Endothelial cell (in vitro differentiated cells): ENCODE results near the gene MYCN. TPM values are rescaled to one million over a fixed set of nuclear protein-coding genes. Genes with fewer than 3 reads are reported as not detected.
"Not testable (repeated sequence)": the region's sequence is repeated elsewhere in the genome, so short reads cannot be mapped to it uniquely, and the experiment has no call there.

Experiments
- DNase-seq: peaks from one replicate; pipeline ENCODE4 v3.0.0; 2021; ENCODE audit warnings: low spot score
- H3K27ac Mint-ChIP-seq: one replicate; pipeline ENCODE4 v1.8.0; 2021; ENCODE audit warnings: mixed read lengths, inconsistent platforms; ENCODE audit not compliant: unreplicated experiment
- H3K27me3 Mint-ChIP-seq: one replicate; pipeline ENCODE4 v1.8.0; 2021; ENCODE audit warnings: mild to moderate bottlenecking, moderate library complexity, mixed read lengths, inconsistent platforms; ENCODE audit not compliant: unreplicated experiment
- H3K36me3 Mint-ChIP-seq: one replicate; pipeline ENCODE4 v1.8.0; 2021; ENCODE audit warnings: mild to moderate bottlenecking, low read depth, mixed read lengths, inconsistent platforms; ENCODE audit not compliant: unreplicated experiment
- H3K4me1 Mint-ChIP-seq: one replicate; pipeline ENCODE4 v1.8.0; 2021; ENCODE audit warnings: mild to moderate bottlenecking, mixed read lengths, inconsistent platforms; ENCODE audit not compliant: unreplicated experiment
- H3K4me3 Mint-ChIP-seq: one replicate; pipeline ENCODE4 v1.8.0; 2021; ENCODE audit warnings: mild to moderate bottlenecking, mixed read lengths, inconsistent platforms; ENCODE audit not compliant: unreplicated experiment
- H3K9me3 Mint-ChIP-seq: one replicate; pipeline ENCODE4 v1.8.0; 2021; ENCODE audit warnings: mixed read lengths, inconsistent platforms; ENCODE audit not compliant: unreplicated experiment
- total RNA-seq: library from RNA; stranded (reverse); fragmentation: NEBNext Ultra II Directional; extraction: Animal tissue kit (Norgen Biotek cat#: 25700); gene quantifications from one replicate; pipeline ENCODE4 v1.2.1, GENCODE V29; 2021; ENCODE audit not compliant: unreplicated experiment
- TF ChIP-seq, protein P1 (sequence below): fragments of 200-600 bp; sonication (generic); IDR thresholded peaks from one replicate; pipeline ENCODE4 v1.5.0; 2021; ENCODE audit warnings: antibody characterized with exemption; ENCODE audit not compliant: unreplicated experiment

Gene MYCN
- total RNA-seq, 1 donor from 2014 or later = 8.5 TPM

DNA sequence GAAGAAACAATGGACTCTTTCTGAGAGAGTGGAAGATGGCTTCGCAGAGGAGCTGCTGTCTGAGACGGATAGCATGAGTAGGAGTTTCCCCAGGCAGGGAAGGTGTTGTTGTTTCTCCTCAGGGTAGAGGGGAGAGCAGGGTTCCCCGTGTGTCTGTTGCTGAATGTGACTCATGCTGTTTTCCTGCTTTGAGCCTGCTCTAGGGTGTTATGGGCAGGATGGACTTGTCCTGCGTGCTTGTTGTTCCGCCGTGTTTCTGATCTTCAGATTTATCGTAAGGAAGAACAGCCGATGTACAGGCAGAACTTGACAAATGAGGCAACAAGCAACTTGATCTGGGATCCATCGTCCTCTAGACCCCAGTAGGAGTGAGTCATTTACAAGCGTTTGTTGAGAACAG, 19.7 kb upstream of the MYCN start:
- TF ChIP-seq, protein P1, sequence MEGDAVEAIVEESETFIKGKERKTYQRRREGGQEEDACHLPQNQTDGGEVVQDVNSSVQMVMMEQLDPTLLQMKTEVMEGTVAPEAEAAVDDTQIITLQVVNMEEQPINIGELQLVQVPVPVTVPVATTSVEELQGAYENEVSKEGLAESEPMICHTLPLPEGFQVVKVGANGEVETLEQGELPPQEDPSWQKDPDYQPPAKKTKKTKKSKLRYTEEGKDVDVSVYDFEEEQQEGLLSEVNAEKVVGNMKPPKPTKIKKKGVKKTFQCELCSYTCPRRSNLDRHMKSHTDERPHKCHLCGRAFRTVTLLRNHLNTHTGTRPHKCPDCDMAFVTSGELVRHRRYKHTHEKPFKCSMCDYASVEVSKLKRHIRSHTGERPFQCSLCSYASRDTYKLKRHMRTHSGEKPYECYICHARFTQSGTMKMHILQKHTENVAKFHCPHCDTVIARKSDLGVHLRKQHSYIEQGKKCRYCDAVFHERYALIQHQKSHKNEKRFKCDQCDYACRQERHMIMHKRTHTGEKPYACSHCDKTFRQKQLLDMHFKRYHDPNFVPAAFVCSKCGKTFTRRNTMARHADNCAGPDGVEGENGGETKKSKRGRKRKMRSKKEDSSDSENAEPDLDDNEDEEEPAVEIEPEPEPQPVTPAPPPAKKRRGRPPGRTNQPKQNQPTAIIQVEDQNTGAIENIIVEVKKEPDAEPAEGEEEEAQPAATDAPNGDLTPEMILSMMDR = no peak

DNA sequence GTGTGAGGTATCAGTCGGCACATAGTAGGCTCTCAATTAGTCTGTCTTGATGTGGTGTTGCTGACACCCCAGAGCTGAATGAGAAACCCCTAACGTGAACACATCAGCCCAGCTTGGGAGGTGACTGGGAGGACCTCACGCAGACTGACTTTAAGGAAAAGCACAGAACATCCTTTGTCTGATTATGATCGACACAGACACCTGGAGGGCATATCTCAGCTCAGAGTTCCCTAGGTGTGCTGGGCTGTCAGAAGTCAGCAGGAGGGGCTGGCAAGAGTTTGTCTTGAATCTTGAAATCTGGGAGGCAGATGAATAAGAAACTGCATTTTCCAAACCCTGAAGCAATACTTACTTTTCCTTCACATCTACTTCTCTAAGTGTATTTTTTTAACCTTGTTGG, 16.8 kb upstream of the MYCN start:
- Mint-ChIP-seq H3K4me3 (no peak overlapping the region), H3K36me3 (no peaks in the 10 kb centered on the region), H3K27me3 (no peaks in the 10 kb centered on the region), H3K4me1 (no peaks in the 10 kb centered on the region), H3K9me3 (no peaks in the 10 kb centered on the region), H3K27ac (no peak overlapping the region)
- TF ChIP-seq, protein P1 = no peak
- DNase-seq = no peak

More for the DNA sequence above, 19.7 kb upstream of the MYCN start:
- Mint-ChIP-seq H3K4me1 (no peaks in the 10 kb centered on the region), H3K4me3 (no peak overlapping the region), H3K36me3 (no peaks in the 10 kb centered on the region), H3K27me3 (no peaks in the 10 kb centered on the region), H3K9me3 (no peaks in the 10 kb centered on the region), H3K27ac (no peak overlapping the region)
- no peak for DNase-seq

DNA sequence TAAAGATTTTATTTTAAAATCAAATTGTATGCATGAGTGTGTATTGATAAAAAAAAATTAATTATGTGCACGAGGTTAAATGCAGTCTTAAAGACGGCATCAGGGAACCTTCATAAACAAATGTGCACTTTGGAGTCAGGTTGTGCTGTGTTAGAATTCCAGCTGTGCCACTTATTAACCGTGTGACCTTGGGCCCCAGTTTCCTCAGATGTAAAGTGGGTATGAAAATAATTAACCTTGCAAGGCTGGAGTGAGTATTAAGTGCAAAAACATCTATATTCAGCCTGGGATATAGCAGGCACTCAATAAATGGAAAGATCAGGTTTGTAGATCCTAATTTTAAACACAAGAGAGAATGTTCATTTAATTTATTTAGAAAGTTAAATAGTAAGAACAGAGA, 14.5 kb upstream of the MYCN start:
- Mint-ChIP-seq H3K27ac (no peak overlapping the region), H3K27me3 (no peaks in the 10 kb centered on the region), H3K4me3 (no peak overlapping the region), H3K4me1 (no peaks in the 10 kb centered on the region), H3K9me3 (no peaks in the 10 kb centered on the region), H3K36me3 (no peaks in the 10 kb centered on the region)
- DNase-seq = no peak
- TF ChIP-seq, protein P1 = no peak

DNA sequence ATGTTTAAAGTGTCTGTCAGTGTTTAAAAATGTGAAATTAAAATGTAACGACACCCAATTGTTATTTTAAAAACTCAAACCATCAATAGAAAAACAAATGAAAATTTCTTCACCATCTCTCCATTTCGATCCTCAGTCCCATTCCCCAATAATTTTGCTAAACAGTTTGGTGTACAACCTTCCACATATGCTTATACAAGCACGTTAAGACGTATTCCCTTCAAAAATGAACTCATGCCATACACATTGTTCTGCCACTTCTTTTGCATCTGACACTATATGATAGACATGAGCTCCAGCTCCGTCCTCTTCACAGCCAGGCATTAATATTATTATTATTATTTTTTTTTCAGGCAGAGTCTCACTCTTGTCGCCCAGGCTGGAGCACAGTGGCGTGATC, 14.1 kb upstream of the MYCN start:
- Mint-ChIP-seq H3K4me3 (no peak overlapping the region), H3K36me3 (no peaks in the 10 kb centered on the region), H3K4me1 (no peaks in the 10 kb centered on the region), H3K27ac (no peak overlapping the region), H3K9me3 (no peaks in the 10 kb centered on the region), H3K27me3 (no peaks in the 10 kb centered on the region)
- TF ChIP-seq, protein P1 = no peak
- no peak for DNase-seq

DNA sequence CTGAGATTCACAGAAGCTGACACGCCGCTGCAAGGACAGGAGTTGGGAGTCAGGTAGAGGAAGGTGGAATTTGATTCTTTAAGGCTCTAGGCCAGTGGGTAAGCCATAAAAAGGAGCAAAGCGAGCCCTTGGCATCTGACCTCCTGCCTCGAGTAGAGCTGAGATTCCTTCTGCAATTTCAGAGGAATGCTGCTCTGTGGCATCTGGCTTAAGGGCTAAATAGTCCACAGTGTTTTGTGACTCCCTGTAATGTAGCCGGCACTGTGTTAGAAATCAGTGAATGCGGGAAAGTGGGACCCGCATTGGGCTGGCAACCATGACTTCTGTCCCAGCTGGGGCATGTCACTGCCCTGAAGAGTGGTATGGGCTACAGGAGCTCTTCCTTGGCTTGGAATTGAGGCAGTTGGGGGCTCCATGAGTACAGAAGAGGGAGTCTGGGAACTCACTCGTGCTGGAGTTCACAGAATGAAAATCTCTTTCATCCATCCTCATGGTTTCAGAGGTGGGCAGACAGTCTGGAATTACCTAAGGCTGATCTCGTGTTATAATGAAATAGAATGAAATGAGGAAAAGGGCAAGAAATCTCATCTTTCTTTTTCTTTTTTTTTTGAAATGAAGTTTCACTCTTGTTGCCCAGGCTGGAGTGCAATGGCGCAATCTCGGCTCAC, 12.7 kb upstream of the MYCN start:
- Mint-ChIP-seq H3K9me3 (no peaks in the 10 kb centered on the region), H3K36me3 (no peaks in the 10 kb centered on the region), H3K4me3 (no peak overlapping the region), H3K27ac (no peak overlapping the region), H3K27me3 (peaks cover 3% of the 10 kb centered on the region), H3K4me1 (no peaks in the 10 kb centered on the region)
- TF ChIP-seq, protein P1 = no peak
- no peak for DNase-seq

DNA sequence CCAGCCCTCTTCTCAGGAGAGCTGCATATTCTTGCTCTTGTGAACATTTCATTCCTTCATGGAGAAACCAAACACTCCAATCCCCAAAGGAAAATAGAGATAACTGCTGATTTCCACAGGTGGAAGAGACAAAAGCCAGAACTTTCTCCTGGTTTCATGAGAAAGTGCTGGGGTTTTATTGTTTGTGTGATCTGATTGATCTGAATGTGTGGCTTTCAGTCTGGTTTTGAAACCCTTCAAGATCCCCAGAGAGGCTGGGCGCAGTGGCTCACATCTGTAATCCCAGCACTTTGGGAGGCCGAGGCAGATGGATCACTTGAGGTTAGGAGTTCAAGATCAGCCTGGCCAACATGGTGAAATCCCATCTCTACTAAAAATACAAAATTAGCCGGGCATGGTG, 11.3 kb upstream of the MYCN start:
- not testable (repeated sequence) for H3K27me3 Mint-ChIP-seq, H3K4me1 Mint-ChIP-seq, H3K4me3 Mint-ChIP-seq, DNase-seq, H3K9me3 Mint-ChIP-seq, H3K27ac Mint-ChIP-seq, H3K36me3 Mint-ChIP-seq
